HFFc6 (cell line): Measurements from ENCODE around the gene MCF2L. TPM values are rescaled to one million over a fixed set of nuclear protein-coding genes. Genes with fewer than 3 reads are reported as not detected.

Experiments
- DNase-seq: peaks from one replicate; pipeline ENCODE4 v3.0.0-alpha.2; 2018
- H3K27ac Mint-ChIP-seq: 2 replicates; pipeline ENCODE4 v1.8.0; 2020; ENCODE audit warnings: mild to moderate bottlenecking, mixed read lengths
- H3K27me3 Mint-ChIP-seq: 2 replicates; pipeline ENCODE4 v1.8.0; 2021; ENCODE audit warnings: mild to moderate bottlenecking, moderate library complexity, mixed read lengths; ENCODE audit not compliant: insufficient read depth
- H3K36me3 Mint-ChIP-seq: 2 replicates; pipeline ENCODE4 v1.8.0; 2021; ENCODE audit warnings: low read depth, mixed read lengths
- H3K4me1 Mint-ChIP-seq: 2 replicates; pipeline ENCODE4 v1.8.0; 2020; ENCODE audit warnings: low read depth, mixed read lengths
- H3K4me3 Mint-ChIP-seq: 2 replicates; pipeline ENCODE4 v1.8.0; 2020; ENCODE audit warnings: mild to moderate bottlenecking, moderate library complexity, mixed read lengths
- H3K9me3 Mint-ChIP-seq: 2 replicates; pipeline ENCODE4 v1.8.0; 2020; ENCODE audit warnings: mild to moderate bottlenecking, mixed read lengths
- total RNA-seq, 6 experiments: library from RNA; stranded (reverse); fragmentation: NEBNext Ultra II Directional; extraction: Animal tissue kit (Norgen Biotek cat#: 25700); gene quantifications; 2 replicates in 1 of 6; 3 replicates in 5 of 6; pipeline ENCODE4 v1.2.3, GENCODE V29; 2021
- TF ChIP-seq, protein P1 (sequence below): fragments of 200-600 bp; sonication (generic); IDR thresholded peaks from 2 replicates; pipeline ENCODE4 v1.5.0; 2021; ENCODE audit warnings: antibody characterized with exemption, mild to moderate bottlenecking

Gene MCF2L
- total RNA-seq, 6 experiments from 2014 or later: not detected

DNA sequence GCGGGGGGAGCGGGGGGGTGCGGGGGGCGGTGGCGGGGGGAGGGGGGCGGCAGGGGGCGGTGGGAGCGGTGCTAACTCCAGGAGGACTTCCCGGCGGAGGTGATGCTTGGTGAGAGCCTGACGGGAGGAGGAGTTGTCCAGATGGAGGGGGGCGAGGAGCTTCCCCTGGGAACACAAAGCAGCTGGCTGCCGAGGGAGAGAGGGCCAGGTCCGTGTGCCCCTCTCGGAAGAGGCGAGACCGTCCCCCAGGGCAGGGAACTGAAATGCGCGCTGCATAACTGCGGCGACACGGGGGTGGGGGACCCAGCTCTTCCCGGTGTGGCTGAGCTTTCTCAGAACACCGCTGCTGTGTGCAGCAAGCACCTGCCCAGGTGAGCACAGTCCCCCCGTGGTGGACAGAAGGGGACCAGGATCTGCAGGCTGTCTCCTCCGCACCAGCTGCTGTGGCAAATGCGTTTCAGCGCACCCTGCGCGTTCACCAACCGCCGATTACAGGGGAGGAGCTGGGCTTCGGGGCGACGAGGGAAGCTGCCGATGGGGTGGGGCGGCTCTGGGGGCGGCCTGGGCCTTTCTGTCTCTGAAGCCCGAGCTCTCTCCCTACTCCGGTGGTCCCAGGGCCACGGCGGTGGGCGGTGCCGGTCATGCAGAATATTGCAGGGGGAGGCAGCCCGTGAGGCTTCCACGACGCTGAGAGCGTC lies 81.9 kb downstream of the MCF2L start:
- Mint-ChIP-seq H3K36me3 (no peaks in the 10 kb centered on the region), H3K27me3 (peaks cover 44% of the 10 kb centered on the region), H3K4me3 (no peak overlapping the region), H3K27ac (no peak overlapping the region), H3K4me1 (peaks cover 13% of the 10 kb centered on the region; the same call in 1 of the 2 replicates), H3K9me3 (no peaks in the 10 kb centered on the region)
- TF ChIP-seq, protein P1, sequence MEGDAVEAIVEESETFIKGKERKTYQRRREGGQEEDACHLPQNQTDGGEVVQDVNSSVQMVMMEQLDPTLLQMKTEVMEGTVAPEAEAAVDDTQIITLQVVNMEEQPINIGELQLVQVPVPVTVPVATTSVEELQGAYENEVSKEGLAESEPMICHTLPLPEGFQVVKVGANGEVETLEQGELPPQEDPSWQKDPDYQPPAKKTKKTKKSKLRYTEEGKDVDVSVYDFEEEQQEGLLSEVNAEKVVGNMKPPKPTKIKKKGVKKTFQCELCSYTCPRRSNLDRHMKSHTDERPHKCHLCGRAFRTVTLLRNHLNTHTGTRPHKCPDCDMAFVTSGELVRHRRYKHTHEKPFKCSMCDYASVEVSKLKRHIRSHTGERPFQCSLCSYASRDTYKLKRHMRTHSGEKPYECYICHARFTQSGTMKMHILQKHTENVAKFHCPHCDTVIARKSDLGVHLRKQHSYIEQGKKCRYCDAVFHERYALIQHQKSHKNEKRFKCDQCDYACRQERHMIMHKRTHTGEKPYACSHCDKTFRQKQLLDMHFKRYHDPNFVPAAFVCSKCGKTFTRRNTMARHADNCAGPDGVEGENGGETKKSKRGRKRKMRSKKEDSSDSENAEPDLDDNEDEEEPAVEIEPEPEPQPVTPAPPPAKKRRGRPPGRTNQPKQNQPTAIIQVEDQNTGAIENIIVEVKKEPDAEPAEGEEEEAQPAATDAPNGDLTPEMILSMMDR: no peak
- no peak for DNase-seq

- TF ChIP-seq, protein P1: no peak
- H3K4me1 Mint-ChIP-seq: peaks cover 13% of the 10 kb centered on the region; the same call in 1 of the 2 replicates
- peaks cover 40% of the 10 kb centered on the region for H3K27me3 Mint-ChIP-seq
- no peak overlapping the region for H3K4me3 Mint-ChIP-seq
- no peaks in the 10 kb centered on the region for H3K36me3 Mint-ChIP-seq
- H3K9me3 Mint-ChIP-seq: no peaks in the 10 kb centered on the region
- no peak for DNase-seq
- H3K27ac Mint-ChIP-seq: no peak overlapping the region
These were observed 82.6 kb downstream of the MCF2L start for GRCh38 chr13:113051641-113052040.

DNA sequence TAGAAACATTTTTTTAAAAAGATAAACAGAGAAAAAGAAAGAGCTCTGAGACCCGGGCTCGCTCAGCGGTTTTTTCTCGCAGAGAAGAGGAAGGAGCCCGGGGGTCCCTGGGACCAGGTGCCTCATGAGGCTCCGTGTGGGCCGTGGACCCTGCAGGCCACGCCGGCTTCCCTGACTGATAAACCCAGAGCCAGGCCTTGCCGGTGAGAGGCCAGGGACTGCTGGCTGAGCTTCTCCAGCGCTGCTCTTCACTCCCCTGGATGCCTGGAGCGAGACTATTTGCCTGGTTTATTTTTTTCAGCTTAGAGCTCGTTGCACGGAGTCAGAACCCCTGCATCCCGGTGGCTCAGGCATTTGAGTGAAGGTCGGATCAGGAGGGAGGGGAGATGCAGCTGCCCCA lies 83.2 kb downstream of the MCF2L start:
- H3K4me3 Mint-ChIP-seq: no peak overlapping the region
- H3K27me3 Mint-ChIP-seq: peaks cover 36% of the 10 kb centered on the region
- TF ChIP-seq, protein P1: no peak

DNA sequence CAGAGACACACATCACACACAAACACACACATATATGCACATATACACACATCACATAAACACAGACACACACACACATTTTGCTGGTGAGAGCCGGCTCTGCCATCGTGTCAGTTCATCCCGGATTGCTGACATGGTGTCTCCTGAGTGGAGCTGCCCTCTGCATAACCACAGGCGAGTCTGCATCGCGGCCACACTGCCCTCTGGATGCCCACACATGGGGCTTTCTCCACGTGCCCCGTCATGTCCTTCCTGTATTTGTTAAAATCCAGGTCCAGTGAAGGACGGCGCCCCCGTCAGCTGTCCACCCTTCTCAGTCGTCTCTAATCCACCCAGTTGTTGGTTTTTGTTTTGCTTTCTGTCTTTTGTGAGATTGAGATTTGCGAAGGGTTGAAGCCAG lies 84.0 kb downstream of the MCF2L start:
- H3K27me3 Mint-ChIP-seq: peaks cover 29% of the 10 kb centered on the region
- H3K4me3 Mint-ChIP-seq: no peak overlapping the region
- TF ChIP-seq, protein P1: no peak
- H3K9me3 Mint-ChIP-seq: no peaks in the 10 kb centered on the region
- no peak overlapping the region for H3K27ac Mint-ChIP-seq
- peaks cover 13% of the 10 kb centered on the region; the same call in 1 of the 2 replicates for H3K4me1 Mint-ChIP-seq
- H3K36me3 Mint-ChIP-seq: no peaks in the 10 kb centered on the region
- DNase-seq: no peak

More for the DNA sequence above, 83.2 kb downstream of the MCF2L start:
- Mint-ChIP-seq H3K27ac (no peak overlapping the region), H3K9me3 (no peaks in the 10 kb centered on the region), H3K36me3 (no peaks in the 10 kb centered on the region), H3K4me1 (peaks cover 13% of the 10 kb centered on the region; the same call in 1 of the 2 replicates)
- DNase-seq: no peak

DNA sequence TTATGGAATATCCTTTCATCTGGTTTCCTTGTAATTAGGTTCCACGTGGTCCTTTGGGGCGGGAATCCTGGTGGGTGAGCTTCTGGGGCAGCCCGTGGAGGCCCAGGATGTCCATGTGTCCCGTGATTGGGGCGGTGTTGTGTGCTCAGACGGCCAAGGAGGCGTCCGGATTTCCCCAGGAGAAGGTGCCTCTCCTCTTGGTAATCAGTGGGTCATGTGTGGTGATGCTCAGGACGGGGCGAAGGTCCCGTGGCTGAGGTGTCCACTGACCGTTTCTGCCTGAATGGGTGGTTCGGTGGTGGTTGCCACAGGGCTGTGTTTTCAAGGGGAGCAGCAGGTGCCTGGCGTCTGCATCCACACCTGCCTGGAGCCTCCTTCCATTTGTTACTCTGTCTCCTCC lies 84.4 kb downstream of the MCF2L start:
- Mint-ChIP-seq H3K4me1 (peaks cover 13% of the 10 kb centered on the region; the same call in 1 of the 2 replicates), H3K27me3 (peaks cover 27% of the 10 kb centered on the region), H3K4me3 (no peak overlapping the region), H3K27ac (no peak overlapping the region), H3K9me3 (no peaks in the 10 kb centered on the region), H3K36me3 (no peaks in the 10 kb centered on the region)
- no peak for DNase-seq
- TF ChIP-seq, protein P1: no peak
